GM18517 (cell line): Measurements from ENCODE around the gene CNTNAP2.
"Not testable (repeated sequence)": the region's sequence is repeated elsewhere in the genome, so short reads cannot be mapped to it uniquely, and the experiment has no call there.

Source experiments
- ATAC-seq: cut with Tn5 transposase; IDR thresholded peaks from one replicate; pipeline ENCODE4 v1.9.1; 2021; ENCODE audit warnings: mild to moderate bottlenecking, moderate library complexity; ENCODE audit not compliant: unreplicated experiment

CNTNAP2 gene

DNA sequence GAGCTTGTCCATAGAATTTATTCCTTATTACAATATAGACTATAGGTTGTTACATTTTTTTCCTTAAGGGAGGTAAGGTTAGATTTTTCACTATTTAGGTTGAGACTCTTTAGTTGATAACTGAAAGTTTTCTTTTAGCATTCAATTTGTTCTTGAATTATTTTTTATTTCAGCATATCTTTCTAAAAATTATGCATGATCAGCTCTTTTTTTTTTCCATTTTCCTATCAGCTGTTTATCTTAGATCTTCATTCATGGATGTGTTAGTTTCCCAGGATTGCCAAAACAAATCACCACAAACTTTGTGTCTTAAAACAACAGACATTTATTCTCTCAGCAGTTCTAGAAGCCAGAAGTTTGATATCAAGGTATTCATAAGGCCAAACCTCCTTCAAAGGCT is 1558.1 kb downstream of the CNTNAP2 start:
- ATAC-seq, result no peak

DNA sequence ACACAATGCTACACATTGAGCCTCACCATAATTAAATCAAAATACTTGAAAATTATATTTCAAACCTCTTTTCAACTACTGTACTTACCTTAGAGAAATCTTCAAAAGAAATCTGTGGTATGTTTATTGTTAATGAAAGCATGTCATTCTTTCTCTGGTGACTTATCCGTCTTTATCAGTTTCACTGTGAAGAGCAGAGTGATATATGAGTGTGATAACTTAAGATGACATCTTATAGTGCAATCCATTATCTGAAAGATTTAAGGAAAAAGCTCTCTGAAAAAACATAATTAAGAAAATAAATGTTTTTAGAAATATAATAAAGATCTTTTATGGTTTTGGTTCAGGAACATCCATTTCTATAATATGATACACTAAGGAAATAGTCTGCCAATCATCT is 1562.3 kb downstream of the CNTNAP2 start:
- ATAC-seq, result no peak

DNA sequence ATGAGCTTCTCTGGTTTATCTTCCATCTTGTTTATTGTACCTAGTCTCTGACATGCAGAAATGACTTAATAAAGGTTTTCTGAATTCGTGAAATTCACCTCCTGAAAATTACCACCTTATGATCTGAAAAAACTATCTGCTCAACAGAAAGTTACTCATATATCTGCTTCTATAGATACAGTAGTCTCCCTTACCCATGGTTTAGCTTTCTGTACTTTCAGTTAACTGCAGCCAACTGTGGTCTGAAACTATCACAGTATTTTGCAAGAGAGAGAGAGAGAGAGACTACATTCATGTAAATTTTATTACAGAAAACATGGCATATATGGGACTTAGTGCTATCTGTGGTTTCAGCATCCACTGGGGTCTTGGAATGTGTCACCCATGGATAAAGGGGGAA is 1564.9 kb downstream of the CNTNAP2 start:
- no peak for ATAC-seq

DNA sequence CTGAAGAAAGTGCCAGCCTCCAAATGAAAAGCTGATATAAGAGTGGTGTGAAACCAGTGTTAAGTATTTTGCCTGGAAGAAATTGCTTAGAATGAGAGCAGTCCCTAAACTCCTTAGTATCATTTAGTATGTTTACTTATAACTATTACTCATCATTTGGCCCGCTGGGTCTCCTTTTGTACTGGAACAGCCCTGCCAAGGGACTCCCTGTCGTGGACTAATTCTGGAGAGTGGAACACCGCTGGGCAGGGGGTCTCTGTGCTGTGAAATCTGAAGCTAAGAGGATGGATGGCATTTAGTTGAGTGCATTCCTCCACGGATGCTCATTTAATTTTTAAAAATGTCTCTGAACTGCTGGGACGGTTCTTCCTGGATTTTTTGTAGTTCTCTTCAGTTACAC is 1584.1 kb downstream of the CNTNAP2 start:
- ATAC-seq, result no peak

DNA sequence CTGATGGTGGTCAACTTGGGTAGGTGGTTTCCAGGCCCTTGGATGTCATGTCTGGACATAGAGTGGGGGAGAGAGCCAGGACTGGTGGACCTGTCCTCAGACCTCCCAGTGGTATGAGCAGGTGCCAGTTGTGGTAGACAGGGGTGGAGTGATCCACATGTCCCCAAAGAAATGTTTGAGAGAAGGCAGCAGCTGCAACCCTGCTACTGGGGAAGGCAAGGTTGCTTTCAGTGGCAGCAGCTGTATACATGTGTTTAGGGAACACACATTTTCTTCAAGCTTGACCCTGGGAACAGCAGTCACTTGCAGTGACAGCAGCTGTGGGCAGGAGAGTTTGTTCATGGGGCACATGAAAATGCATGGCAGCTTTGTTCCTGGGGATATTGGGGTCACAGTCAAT is 1591.3 kb downstream of the CNTNAP2 start:
- no peak for ATAC-seq

DNA sequence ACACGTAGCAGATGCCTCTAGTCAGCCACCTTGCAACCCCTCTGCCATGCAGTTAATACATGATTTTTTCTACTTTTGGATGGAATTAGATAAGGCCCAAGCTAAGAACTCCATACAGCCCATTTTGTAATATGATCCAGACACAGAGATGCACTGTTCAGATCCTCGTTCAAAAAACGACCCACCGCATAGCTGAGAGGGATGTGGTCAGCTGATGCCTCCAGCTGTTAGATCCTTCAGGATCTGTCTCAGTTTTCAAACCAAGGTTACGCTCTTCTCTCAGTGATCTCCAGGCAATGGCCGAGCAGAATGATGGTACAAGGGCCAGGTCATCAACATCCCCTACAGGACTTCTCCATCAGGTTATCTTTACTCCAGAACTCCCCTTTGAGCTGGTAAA is 1592.3 kb downstream of the CNTNAP2 start:
- no peak for ATAC-seq

DNA sequence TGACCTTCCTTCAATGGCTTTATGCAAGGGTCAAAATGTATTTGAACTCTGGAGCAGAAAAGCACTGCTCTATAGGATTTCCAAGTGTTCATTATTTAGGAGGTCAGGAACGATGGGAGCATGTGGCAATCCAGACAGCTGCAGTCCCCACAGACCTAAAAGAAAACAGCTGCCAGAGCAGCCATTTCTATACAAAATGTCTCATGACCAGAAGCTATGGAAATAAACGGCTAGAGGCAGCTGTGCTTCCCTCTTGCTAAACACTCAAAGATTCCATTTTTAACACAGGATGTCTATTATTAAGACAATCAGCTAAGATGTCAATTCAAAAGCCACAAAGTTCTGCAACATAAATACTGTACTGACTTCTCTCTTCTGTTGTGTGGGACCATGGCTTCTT is 1594.8 kb downstream of the CNTNAP2 start:
- ATAC-seq, result no peak

DNA sequence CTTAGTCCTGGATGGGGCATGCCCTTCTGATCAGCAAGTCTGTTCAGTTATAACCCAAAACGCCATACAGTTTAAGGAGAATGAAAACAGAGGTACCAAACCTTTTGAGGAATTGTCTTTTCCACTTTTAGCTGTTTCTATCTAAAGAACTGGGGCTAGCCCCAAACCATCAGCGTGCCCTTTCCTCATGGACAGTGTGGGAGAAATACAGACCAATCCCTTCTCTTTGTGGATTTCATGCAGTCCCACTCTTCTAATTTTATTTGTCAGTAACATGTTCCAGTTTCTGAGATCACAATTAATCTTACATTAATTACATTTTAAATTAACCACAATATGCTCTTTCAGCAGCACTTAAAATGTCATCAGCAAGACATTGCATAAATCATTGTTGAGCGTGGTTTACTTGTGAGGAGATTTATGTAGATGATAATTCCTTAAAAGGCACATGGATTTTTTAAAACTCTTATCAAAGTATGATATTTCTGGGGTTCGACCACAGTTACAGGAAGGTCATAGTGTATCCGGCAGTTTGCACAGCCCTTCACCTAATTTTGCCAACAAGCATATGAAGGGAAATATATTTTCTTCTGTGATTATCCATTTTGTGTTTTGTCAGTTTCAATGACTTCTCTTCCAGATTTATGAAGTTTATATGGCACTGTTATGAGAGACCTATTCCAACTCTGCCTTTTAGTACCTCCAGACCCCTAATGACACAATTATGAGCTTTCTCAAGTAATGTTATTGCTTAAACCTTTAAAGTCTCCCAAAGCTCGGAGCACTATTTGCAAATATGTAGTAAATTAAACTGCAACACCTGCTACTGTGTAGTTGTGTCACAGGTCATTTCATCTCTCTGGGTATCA is 1605.6 kb downstream of the CNTNAP2 start:
- ATAC-seq, result no peak

DNA sequence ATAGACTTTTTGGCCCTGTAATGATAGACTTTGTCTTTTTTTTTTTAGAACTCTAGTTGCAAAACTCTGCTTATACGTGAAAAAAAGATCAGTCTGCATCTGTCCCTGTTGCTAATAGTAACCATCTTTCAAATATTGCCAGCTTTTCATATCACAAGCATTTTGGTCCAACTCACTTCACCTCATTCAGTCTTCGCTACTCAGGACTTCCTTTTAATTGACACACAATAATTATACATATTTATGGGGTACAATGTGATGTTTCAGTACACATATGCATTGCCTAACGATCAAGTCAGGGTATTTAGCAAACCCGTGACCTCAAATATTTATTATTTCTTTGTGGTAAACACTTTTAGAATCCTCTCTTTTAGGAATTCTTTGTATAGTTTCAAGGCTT is 1606.9 kb downstream of the CNTNAP2 start:
- no peak for ATAC-seq

DNA sequence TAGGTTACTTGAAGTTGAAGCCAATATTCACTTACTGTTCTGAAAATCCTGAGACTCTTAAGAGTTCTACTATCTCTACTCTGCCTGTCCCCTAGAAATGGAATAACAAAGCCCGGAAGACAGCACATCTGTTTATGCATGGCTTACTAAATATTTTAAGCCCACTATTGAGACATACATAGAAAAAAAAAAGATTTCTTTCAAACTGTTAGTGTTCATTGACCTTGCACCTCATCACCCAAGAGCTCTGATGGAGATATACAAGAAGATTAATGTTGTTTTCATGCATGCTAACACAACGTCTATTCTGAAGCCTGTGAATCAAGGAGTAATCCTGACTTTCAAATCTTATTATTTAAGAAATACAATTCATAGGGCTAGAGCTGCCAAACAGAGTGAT is 1614.7 kb downstream of the CNTNAP2 start:
- ATAC-seq, result no peak

DNA sequence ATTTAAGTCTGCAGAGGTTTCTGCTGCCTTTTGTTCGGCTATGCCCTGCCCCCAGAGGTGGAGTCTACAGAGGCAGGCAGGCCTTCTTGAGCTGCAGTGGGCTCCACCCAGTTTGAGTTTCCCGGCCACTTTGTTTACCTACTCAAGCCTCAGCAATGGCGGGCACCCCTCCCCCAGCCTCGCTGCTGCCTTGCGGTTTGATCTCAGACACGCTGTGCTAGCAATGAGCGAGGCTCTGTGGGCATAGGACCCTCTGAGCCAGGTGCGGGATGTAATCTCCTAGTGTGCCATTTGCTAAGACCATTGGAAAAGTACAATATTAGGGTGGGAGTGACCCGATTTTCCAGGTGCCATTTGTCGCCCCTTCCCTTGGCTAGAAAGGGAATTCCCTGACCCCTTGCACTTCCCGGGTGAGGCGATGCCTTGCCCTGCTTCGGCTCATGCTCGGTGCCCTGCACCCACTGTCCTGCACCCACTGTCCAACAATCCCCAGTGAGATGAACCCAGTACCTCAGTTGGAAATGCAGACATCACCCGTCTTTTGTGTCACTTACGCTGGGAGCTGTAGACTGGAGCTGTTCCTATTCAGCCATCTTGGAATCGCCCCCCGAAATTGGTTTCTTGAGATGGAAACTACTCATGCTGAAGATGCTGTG is 1621.1 kb downstream of the CNTNAP2 start:
- ATAC-seq, result not testable (repeated sequence)

DNA sequence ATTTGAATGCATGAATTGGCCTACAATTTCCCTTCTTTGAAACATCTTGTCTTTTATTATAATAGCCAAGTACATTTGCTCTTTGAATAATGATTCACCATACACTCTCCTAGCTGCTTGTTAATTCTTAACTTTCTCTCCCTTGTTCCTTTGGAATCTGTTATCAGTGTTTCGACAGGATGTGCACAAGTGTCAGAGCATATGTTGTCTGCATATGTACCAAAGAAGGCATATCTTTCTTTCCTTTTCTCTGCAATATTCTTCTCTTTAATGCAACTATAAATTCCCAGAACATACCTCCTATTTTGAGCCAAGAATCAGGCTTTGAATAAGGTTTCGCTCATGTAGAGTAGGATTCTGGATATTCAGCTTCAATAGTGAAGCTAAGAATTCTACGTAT is 1625.7 kb downstream of the CNTNAP2 start:
- ATAC-seq, result no peak

DNA sequence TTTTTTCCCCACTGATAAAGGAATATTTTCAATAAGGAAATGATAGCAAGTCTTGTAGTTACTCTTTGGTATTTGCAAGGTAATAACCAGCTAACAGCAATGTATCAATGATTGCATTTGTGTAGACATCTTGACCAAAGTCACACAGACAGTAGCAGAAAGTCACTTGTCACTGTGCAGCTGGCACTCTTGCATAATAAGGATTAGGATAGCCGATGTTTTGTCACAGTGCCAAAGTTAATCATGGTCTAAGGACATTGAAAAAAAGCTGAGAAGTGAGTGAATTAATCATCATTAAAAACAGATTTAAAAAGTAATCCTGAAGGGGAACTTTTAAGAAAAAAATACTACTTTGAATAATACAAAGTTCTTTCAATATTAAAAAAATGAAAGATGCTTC is 1639.7 kb downstream of the CNTNAP2 start:
- no peak for ATAC-seq

DNA sequence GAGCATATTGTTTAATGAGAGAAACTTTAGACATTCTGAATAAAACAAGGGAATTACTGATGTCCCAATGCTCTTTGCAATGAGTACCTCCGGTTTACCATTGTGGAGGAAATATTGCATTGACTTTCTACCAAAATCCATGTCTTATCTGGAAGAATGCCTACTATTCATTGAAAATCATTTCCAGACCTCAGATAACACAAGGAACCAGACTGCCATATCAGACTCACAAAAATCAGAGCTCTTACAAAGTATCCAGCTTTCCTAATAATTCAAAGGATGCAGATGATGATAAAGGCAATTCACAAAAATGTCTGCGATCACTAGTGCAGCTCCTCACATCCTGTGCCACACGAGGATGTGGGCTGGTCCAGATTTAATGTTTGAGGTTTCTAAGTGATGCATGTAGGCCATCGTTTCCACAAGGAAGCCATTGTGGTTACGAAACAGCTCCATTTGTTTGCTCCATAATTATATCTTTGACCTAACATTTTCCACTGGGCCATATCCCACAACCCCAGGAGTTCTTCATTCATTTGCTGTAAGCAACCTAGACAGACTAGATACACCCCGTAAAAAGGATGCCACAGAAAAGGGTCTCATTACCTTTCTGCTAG is 1642.8 kb downstream of the CNTNAP2 start:
- ATAC-seq, result no peak

DNA sequence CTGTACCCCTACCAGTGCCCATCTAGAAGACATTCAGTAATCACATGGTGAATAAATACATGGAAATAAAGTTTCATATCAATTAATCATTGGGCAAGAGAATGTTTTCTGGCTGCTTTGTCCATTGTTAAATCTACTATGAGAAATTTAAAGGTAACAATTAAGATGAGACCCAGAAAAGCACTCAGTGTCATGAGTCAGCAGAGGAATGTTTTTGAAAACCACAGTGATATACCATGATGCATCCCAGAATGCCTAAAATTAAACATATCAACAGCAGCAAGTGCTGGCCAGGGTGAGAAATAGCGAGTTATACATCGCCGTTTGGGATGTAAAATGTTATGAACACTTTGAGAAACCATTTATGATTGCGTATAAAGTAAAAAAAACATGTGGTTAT is 1648.7 kb downstream of the CNTNAP2 start:
- no peak for ATAC-seq

DNA sequence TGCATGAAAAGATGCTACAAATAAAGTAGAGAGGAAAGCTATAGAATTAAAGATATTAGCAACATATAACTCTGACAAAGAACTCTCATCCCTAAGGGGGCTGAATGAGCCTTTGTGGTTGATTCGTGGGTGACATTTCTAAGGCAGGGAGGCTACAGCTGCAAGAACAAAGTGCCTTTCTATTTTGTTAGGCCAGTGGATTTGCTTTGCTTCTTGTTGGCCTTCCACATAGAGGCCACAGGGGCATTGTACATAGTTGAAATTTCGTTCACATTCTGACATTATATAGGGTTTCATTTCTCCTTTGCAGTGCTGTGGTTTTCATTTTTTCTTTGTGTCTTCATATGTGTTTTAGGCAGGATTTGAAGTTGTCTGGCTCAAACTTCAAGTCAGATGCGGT is 1654.7 kb downstream of the CNTNAP2 start:
- no peak for ATAC-seq

DNA sequence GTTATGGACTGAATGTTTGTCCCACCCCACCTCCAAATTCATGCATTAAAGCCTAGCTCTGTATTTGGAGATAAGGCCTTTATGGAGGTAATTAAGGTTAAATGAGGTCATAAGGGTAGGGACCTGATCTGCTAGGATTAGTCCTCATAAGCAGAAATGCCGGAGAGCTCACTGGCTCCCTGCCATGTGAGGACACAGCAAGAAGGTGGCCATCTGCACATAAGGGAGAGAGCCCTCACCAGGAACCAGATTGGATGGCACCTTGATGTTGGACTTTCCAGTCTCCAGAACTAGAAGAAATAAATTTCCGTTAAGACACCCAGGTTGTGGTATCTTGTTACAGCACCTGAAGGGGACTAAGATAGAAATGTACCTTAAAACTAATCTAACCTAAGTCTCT is 1657.9 kb downstream of the CNTNAP2 start:
- ATAC-seq, result no peak

DNA sequence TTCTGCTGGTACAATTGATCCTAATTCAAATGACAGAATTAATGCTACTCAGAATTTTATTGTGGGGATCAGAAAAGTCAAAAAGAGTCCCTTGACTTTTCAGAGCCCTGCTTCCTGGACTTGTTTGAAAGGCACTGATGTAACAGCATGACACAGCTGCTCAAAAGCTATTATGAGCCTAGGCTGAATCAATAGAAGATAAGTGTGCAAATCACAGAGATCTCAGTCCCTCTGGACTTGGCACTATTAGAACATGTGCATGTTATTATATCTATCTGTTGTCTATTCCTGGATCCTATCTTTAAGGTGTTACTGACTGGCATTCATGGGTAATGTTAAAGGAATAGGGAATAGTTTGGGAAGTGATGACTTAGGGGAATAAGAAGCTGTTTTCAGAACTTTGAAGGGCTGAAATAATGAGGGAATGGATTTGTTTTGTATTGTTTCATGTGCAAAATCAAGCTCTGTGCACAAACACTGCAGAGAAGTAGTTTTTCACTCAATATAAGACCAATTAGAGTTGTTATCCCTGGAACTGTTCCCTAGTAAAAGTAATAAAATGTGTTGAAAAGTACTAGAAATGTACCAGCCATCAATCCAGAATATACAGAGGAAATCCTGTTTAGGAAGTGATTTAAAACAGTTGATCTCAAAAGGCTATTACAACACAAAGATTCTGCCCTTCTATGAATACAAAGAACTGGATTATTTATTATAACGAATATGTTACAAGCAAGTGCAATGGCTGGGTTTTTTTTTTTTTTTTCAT is 1659.1 kb downstream of the CNTNAP2 start:
- no peak for ATAC-seq

DNA sequence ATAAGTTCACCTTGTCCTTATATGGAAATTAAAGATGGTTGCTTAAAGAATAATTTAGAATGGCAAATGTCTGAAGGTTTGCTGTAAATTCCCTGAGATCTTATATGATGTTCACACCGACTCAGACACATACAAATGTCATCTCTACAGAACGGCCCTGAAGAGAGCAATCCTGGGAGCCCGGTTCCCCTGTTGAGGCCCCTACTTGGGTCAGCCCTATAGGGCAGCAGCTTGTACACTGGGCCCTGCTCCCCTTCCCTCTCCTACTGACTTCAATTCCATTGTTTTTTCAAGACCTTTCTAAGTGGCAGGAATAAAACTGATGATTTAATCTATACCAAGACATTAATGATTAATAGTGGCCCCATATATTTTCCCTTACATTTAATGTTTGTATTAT is 1660.7 kb downstream of the CNTNAP2 start:
- no peak for ATAC-seq

DNA sequence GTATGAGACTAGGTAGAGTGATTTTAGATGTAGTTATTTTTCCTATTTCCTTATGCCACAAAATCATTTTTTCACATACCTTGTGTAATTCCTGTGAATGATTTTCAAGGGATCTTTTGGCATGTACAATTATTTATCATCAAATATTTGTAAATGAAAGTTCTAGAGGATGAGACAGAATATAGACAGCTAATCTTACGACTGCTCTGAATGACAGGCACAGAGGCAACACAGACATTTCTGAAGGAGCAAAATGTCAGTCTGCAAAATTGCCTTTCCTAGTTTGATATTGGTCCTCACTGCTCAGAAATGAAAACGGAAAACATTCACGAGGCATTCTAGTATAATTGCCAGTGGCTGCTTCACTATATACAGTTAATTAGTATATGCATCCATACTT is 1663.3 kb downstream of the CNTNAP2 start:
- ATAC-seq, result no peak

DNA sequence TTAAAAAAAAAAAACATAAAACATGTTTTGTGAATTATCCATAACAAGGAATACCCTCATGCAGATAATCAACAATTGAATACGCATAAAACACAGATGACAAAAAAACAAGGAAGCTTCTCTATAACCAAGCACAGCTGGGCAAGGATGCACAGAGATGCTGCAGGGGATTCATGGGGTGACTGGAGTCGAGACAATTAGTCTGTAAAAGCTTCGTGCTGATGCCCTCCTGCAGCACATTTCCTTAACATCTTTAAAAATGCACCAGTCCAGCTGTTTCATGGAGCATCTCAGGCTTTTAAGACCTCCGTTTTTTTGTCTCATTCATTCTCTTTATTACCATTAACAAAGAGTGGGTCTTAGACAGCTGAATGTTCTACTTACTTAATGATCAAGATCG is 1680.0 kb downstream of the CNTNAP2 start:
- no peak for ATAC-seq
